Prostate gland (tissue), 2 donors: ENCODE data around the gene SERPINA1.

Experiments
- CTCF ChIP-seq, 4 experiments: fragments of 200-600 bp in 2 of 4; fragments of 450-650 bp in 2 of 4; sonication (generic) in 2 of 4; IDR thresholded peaks; 1 replicate in 3 of 4; 2 replicates in 1 of 4; pipeline ENCODE4 v1.5.1; 2016 to 2019; ENCODE audit warnings: antibody characterized with exemption in 4 of 4, mild to moderate bottlenecking in 2 of 4, moderate library complexity in 2 of 4
- POLR2A ChIP-seq: fragments of 450-650 bp; IDR thresholded peaks from one replicate; pipeline ENCODE4 v1.6.1; 2016; ENCODE audit warnings: antibody characterized with exemption, mild to moderate bottlenecking
- POLR2AphosphoS5 ChIP-seq: sonication (generic); formaldehyde crosslinking; IDR thresholded peaks from one replicate; pipeline ENCODE4 v1.6.1; 2017; ENCODE audit warnings: antibody characterized with exemption

GRCh38 chr14:94364964-94365363 is 23.4 kb downstream of the SERPINA1 start:
- TF ChIP-seq CTCF (IDR thresholded peaks at IDR 0.05): no peak
- TF ChIP-seq POLR2AphosphoS5: no peak
- TF ChIP-seq POLR2A: no peak
